KMS-11 (cell line): ENCODE measurements around the gene SLC19A2.

Experiments used
- H2AFZ ChIP-seq: fragments of 200-600 bp; sonication (generic); 2 replicates; pipeline ENCODE4 v1.6.1; 2016; ENCODE audit warnings: antibody characterized with exemption, mixed run types, low read depth
- H3K27ac ChIP-seq: fragments of 200-600 bp; sonication (generic); 2 replicates; pipeline ENCODE4 v1.6.1; 2016; ENCODE audit warnings: mild to moderate bottlenecking, mixed run types
- H3K27me3 ChIP-seq: fragments of 200-600 bp; sonication (generic); 2 replicates; pipeline ENCODE4 v1.6.1; 2017; ENCODE audit warnings: mild to moderate bottlenecking, low read depth, mixed run types, moderate library complexity; ENCODE audit not compliant: insufficient read depth
- H3K36me3 ChIP-seq: fragments of 200-600 bp; sonication (generic); 2 replicates; pipeline ENCODE4 v1.6.1; 2017; ENCODE audit warnings: mild to moderate bottlenecking, mixed run types; ENCODE audit not compliant: insufficient read depth
- H3K4me1 ChIP-seq: fragments of 200-600 bp; sonication (generic); 2 replicates; pipeline ENCODE4 v1.6.1; 2016; ENCODE audit warnings: mild to moderate bottlenecking, low read depth, mixed run types; ENCODE audit not compliant: poor library complexity, severe bottlenecking
- H3K4me2 ChIP-seq: fragments of 200-600 bp; sonication (generic); 2 replicates; pipeline ENCODE4 v1.7.0; 2016; ENCODE audit warnings: mild to moderate bottlenecking, mixed run types
- H3K4me3 ChIP-seq: fragments of 200-600 bp; sonication (generic); IDR thresholded peaks from 2 replicates; pipeline ENCODE4 v1.6.1; 2017; ENCODE audit warnings: low read depth, low read length, mixed read lengths; ENCODE audit not compliant: insufficient read depth
- H3K79me2 ChIP-seq: fragments of 200-600 bp; sonication (generic); 2 replicates; pipeline ENCODE4 v1.6.1; 2016; ENCODE audit warnings: low read depth, mixed run types; ENCODE audit not compliant: insufficient read depth
- H3K9ac ChIP-seq: fragments of 200-600 bp; sonication (generic); 2 replicates; pipeline ENCODE4 v1.6.1; 2016; ENCODE audit warnings: mild to moderate bottlenecking, mixed run types
- H4K20me1 ChIP-seq: fragments of 200-600 bp; sonication (generic); 2 replicates; pipeline ENCODE4 v1.6.1; 2016; ENCODE audit warnings: mild to moderate bottlenecking, mixed run types; ENCODE audit not compliant: insufficient read depth
- CTCF ChIP-seq: fragments of 200-600 bp; sonication (generic); conservative IDR thresholded peaks from 2 replicates; pipeline ENCODE4 v1.6.1; 2017; ENCODE audit warnings: low read depth, mild to moderate bottlenecking, antibody characterized with exemption, low read length, moderate library complexity, mixed read lengths

Gene SLC19A2

GRCh38 chr1:169462385-169462784 lies 23.4 kb downstream of the SLC19A2 start:
- Histone ChIP-seq H3K36me3 (no peaks in the 10 kb centered on the region), H3K27me3 (no peaks in the 10 kb centered on the region), H2AFZ (no peak overlapping the region), H3K9ac (no peak overlapping the region), H3K27ac (no peak overlapping the region), H3K4me1 (no peaks in the 10 kb centered on the region), H3K4me3 (no peak overlapping the region), H3K79me2 (no peaks in the 10 kb centered on the region), H4K20me1 (no peaks in the 10 kb centered on the region), H3K4me2 (no peak overlapping the region)
- no peak for TF ChIP-seq CTCF

GRCh38 chr1:169461390-169462000 lies 24.2 kb downstream of the SLC19A2 start:
- no peaks in the 10 kb centered on the region for H3K27me3 ChIP-seq
- H3K4me1 ChIP-seq, result no peaks in the 10 kb centered on the region
- TF ChIP-seq CTCF, result no peak
- H3K4me3 ChIP-seq, result no peak overlapping the region
- no peak overlapping the region for H3K4me2 ChIP-seq
- H2AFZ ChIP-seq, result no peak overlapping the region
- H3K79me2 ChIP-seq, result no peaks in the 10 kb centered on the region
- no peak overlapping the region for H3K27ac ChIP-seq
- H4K20me1 ChIP-seq, result no peaks in the 10 kb centered on the region
- no peaks in the 10 kb centered on the region for H3K36me3 ChIP-seq
- no peak overlapping the region for H3K9ac ChIP-seq

- H3K9ac ChIP-seq, result no peak overlapping the region
- no peak overlapping the region for H3K27ac ChIP-seq
- no peaks in the 10 kb centered on the region for H3K36me3 ChIP-seq
- no peak overlapping the region for H3K4me2 ChIP-seq
- no peaks in the 10 kb centered on the region for H4K20me1 ChIP-seq
- H3K4me1 ChIP-seq, result no peaks in the 10 kb centered on the region
- no peak overlapping the region for H2AFZ ChIP-seq
- TF ChIP-seq CTCF, result no peak
- H3K79me2 ChIP-seq, result no peaks in the 10 kb centered on the region
- H3K27me3 ChIP-seq, result no peaks in the 10 kb centered on the region
- H3K4me3 ChIP-seq, result no peak overlapping the region
Observed at GRCh38 chr1:169460191-169460833, 25.4 kb downstream of the SLC19A2 start.

- H4K20me1 ChIP-seq, result no peaks in the 10 kb centered on the region
- no peaks in the 10 kb centered on the region for H3K27me3 ChIP-seq
- no peaks in the 10 kb centered on the region for H3K36me3 ChIP-seq
- H3K4me3 ChIP-seq, result no peak overlapping the region
- no peak for TF ChIP-seq CTCF
- H3K4me1 ChIP-seq, result no peaks in the 10 kb centered on the region
- no peak overlapping the region for H3K27ac ChIP-seq
- H3K4me2 ChIP-seq, result no peak overlapping the region
- no peak overlapping the region for H2AFZ ChIP-seq
- H3K79me2 ChIP-seq, result no peaks in the 10 kb centered on the region
- no peak overlapping the region for H3K9ac ChIP-seq
Observed at GRCh38 chr1:169457443-169457842, 28.3 kb downstream of the SLC19A2 start.
